ENCODE measurements around the gene CBARP.
A peak's percentile ranks its signal among the peaks of the same experiment; 100 is the strongest.

Gene CBARP

GRCh38 chr19:1265615-1266128 is 27.9 kb upstream of the CBARP start:
- DNase-seq (ENCODE audit: low spot score) (peak; percentile 94), FAIRE-seq (peak; percentile 18)

DNA sequence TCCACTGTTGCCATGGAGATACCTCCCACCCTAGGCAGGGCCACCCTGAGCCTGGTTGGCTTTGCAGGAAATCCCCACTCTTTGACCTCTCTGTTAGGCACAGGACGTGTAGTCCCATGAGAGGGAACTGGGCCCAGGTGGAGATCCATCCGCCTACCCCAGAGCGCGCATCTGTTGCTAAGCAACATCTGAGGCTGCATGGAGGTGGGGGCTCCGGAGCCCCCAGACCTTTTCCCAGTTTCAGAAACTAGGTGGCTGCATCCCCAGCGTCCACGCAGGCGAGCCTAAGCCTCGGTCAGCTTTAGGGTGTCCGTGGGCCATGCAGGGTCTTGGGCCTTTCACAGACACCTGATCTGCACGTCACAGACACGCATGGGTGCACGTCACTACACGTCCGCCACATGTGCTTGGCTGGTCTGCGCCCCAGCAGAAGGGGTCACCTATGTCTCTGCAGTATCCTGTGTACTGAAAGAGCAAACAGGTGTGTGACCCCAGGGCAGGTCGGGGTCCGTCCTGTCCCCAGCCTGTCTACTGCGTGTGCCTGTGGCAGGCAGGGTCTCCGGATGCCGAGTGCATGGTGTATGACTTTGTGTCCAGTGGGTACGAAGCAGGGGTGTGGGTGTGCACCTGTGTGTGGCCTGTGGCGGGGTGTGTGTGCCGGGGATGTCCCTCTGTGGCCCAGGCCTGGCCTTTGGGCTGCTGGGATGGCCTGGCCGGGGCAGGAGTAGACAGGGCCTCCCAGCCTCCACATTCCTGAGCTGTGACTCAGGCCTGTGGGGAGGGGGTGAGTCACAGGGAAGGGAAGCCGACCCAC is 27.2 kb upstream of the CBARP start:
- DNase-seq (ENCODE audit: low spot score) (peak; percentile 92), FAIRE-seq (peak; percentile 77)

GRCh38 chr19:1263188-1263587 is 25.4 kb upstream of the CBARP start:
- DNase-seq (ENCODE audit: low spot score) (peak; percentile 16), FAIRE-seq (no peak)

DNA sequence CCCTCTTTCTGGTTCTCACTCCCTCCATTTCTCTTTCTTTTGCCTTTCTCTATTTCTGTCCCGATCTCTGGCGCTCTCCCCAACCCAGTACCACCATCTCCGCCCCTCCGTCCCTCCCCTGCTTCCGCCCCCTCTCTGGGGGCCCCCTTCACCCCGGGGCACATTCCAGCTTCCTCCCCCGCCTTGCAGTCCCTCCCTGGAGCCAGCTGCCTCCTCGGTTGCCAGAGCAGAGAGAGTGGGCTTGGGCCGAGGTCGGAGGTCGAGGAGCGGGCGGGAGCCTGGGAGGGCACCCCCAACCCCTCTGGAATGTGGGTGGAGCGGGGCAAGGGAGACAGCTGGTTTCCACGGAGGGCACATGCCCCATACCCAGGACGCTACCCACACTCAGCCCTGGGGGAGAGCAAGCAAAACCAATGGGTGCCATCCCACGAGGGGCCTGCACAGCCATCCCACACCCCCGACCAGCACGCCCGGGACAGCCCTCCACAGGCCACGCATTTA is 24.9 kb upstream of the CBARP start:
- DNase-seq (ENCODE audit: low spot score): no peak
- FAIRE-seq: no peak

DNA sequence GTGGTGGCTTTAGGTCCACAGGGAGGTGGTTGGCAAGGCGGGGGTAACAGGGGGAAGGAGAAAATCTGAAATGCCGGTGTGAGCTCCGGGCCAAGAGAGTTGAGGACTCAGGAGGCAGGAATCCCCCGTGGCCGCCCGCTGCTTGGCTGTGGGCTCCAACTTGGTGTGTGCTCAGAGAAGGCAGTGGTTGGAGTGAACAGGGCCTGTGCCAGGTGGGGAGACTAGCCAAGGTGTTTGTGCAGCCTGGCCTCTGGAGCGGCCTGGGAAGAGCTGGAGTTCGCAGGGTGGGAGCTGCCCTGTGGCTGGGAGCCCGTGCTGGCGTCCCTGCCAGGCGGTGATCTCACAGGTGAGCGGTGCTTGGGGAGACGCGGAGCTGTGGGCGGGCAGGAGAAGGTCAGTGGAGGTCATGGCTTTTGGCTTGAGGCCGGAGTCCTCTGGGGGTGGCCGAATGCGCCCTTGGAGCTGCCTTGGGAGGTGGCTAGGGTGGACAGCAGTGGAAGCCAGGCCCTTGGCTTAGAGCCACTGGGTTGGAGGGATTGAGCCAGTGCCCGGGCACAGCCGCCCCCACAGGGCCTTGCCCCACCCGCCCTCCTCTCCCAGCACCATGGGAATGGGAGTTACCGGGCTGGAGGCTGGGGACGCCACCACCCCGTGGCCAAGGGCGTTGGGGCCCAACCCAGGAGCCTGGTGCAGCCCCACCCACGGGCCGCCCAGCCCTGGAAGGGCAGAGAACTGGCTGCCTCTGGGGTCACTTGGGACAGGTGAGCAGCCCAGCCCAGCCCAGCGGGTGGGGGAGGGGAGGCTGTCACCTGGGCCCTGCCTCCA is 24.2 kb upstream of the CBARP start:
- FAIRE-seq (peak; percentile 70), DNase-seq (ENCODE audit: low spot score) (peak; percentile 68)

- DNase-seq (ENCODE audit: low spot score) (no peak), FAIRE-seq (no peak)
Observed at GRCh38 chr19:1261538-1261797, 23.7 kb upstream of the CBARP start.

GRCh38 chr19:1260749-1261537 is 23.1 kb upstream of the CBARP start:
- DNase-seq (ENCODE audit: low spot score) (peak; percentile 93), FAIRE-seq (no peak)

DNA sequence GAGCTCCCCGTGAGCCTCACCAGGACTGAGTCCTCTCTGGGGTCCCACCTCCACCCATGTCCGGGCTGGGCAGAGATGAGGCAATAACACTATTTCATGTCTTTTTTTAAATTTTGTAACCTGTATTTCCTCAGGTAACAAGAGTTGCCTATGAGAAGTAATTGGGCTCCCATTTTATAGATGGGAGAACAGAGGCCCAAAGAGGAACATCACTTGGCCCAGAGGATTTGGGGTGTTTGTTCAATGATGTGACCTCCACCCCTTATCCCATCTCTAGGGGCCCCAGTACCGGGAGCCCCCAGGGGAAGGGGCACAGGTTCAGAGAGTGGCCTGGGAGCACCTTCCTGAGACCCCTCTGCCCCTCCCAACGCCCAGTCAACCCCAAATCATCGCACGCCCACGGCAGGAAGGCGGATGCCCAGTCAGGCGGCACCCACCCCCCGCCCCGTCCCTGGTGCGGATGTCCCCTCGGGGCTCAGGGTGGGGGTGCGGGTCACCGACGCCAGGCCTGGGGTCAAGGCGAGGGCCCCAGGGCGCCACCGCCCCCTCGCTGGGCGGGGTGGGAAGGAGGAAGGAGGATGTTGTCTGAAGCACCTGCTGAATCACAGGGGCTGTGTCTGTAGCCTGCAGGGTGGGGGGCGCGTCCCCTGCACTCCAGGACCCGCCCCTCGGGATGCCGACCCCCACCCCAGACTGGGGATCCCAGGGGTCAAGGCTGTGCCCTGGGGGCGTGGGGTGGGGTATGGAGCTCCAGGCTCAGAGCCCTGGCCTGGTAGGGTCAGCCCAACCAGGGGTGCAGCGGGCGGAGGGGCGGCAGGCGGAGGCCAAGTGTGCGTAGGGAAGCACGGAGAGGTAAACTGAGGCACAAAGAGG is 22.3 kb upstream of the CBARP start:
- no peak for FAIRE-seq
- no peak for DNase-seq (ENCODE audit: low spot score)

GRCh38 chr19:1259206-1259875 is 21.5 kb upstream of the CBARP start:
- FAIRE-seq (no peak), DNase-seq (ENCODE audit: low spot score) (peak; percentile 58)

DNA sequence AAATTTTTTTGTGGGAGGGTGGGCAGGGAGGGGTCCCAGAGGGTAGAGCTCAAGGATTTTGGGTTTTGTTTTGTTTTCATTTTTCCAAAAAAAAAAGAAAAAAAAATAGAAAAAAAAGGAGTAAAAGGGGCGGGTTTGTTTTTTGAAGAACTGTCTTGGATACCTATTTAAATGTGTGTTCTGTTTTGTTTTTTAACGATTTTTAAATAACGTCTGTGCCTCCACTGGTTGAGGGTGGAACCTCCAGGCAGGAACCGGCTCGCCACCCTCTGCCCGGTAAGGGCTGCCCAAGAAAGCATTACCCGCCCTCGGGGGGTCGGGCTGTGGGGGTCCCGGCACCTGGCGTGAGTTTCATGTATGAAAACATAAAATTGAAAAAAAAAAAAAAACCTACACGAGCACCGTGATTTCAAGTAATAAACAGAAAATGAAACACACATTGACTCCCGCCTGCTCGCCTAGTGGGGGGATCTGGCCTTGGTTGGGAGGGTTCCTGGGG is 21.0 kb upstream of the CBARP start:
- DNase-seq (ENCODE audit: low spot score) (no peak), FAIRE-seq (no peak)

GRCh38 chr19:1258163-1258492 is 20.3 kb upstream of the CBARP start:
- no peak for DNase-seq (ENCODE audit: low spot score)
- no peak for FAIRE-seq

DNA sequence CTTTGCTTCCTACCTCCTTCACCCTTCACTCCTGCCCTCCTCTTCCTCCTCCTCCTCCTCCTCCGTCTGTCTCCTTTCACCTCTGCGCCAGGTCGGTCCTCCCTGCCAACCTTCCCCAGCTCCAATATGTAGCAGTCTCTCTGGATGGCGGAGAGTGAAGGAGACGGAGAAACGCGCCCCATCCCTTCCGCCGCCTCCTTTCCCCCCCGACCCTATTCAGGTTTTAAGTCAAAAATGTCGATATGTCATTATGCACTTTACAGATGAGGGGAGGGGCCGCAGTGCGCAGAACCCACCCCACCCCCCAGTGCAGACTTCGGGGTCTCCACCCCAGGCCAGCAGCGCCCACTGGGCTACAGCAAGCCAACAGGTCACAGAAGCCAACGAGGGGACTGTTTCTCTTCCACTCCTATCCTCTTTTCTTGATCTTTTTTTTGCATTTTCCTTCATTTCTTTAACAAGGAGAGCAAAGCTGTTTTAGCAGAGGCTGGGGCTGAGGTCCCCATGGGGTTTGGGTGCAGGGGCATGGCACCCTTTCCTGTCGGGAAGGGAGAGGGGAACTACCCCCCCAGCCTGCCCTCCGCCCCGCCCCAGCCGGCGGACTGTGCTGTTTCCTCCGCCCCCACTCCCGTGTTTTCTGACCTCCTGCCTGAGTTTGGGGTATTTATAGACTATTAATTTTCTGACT is 19.8 kb upstream of the CBARP start:
- DNase-seq (ENCODE audit: low spot score) (no peak), FAIRE-seq (no peak)

DNA sequence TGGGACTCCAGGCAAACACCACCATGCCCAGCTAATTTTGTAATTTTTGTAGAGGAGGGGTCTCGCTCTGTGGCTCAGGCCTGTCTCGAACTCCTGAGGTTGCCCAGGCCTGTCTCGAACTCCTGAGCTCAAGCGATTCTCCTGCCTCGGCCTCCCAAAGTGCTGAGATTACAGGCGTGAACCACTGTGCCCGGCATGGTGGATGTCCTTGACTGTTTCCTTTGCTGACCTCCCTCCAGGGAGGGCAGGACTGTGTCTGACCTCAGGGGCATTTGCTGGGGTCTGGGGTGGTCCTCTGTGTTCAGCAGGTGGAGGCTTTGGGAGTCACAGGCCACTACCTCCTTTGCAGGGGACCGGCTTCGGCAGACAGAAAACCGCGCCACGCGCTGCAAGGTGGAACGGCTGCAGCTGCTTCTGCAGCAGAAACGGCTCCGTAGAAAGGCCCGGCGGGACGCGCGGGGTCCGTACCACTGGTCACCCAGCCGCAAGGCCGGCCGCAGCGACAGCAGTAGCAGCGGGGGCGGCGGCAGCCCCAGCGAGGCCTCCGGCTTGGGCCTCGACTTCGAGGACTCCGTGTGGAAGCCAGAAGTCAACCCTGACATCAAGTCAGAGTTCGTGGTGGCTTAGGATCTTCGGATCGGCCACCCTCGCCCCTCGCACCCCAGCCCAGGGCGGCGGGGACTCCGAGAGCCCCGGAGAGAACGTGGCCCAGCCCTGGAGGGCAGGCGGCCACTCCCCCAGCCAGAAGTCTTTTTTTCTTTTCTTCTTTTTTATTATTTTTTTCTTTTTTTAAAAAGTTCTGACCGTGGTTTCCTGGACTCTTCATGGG is 19.1 kb upstream of the CBARP start:
- no peak for DNase-seq (ENCODE audit: low spot score)
- no peak for FAIRE-seq

DNA sequence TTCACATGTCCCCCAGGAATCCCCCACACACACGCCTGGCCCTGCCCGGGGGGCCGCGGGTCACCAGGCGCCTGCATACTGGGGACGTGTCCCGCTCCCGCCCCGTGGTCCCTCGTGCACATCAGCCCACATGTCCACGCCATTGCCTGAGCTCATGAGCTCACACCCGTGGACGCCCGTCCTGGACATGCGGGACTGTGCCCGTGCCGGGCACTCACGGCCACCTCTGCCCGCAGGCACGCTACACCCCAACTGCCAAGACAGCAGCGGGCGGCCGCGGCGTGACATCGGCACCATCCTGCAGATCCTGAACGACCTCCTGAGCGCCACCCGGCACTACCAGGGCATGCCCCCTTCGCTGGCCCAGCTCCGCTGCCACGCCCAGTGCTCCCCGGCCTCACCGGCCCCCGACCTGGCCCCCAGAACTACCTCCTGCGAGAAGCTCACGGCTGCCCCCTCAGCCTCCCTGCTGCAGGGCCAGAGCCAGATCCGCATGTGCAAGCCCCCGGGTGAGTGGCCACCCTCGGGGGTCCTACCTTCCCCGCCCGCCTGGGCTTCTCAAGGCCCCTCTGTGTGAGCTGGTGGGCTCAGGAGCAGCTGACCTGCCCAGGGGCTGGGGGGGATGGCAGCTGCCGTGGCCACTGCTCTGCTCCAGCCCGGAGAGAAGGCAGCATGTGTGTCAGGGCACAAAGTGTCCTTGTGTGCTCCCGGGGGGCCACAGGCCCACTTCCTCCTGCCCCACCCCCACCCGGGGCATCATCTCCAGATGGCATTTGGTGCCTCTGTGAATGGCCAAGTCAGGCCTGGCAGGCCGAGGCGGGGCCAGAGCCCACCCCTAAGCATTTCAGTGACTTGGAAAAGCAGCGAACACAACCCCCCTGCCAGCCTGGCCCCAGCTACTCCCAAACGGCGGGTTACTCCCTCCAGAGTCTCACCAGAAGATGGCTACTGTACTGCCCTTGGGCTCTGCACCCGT is 17.7 kb upstream of the CBARP start:
- DNase-seq (ENCODE audit: low spot score): no peak
- no peak for FAIRE-seq

DNA sequence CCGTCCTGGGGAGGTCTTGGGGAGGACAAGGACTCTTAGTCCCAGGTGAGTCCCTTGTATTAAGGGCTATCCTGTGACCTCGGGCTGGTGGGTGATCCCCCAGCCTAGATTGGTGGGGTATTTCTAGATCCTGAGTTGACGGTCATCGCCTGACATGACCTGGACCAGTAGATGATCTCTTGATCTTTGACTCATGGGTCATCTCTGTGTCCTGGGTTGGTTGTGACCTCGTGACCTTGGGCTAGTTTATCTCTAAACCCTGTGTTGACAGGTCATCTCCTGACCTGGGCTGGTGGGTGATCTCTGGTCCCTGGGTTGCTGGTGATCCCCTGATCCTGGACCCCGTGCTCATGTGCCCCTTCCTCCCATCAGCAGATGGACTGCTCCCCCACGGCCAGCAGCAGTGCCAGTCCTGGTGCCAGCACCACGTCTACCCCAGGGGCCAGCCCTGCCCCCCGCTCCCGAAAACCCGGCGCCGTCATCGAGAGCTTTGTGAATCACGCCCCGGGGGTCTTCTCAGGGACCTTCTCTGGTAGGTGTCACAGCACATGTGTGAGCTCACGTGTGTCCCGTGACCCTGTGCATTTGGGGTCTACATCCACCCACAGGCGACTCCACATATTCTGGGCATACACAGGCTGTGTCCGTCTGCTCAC is 16.9 kb upstream of the CBARP start:
- DNase-seq (ENCODE audit: low spot score): no peak
- FAIRE-seq: no peak

DNA sequence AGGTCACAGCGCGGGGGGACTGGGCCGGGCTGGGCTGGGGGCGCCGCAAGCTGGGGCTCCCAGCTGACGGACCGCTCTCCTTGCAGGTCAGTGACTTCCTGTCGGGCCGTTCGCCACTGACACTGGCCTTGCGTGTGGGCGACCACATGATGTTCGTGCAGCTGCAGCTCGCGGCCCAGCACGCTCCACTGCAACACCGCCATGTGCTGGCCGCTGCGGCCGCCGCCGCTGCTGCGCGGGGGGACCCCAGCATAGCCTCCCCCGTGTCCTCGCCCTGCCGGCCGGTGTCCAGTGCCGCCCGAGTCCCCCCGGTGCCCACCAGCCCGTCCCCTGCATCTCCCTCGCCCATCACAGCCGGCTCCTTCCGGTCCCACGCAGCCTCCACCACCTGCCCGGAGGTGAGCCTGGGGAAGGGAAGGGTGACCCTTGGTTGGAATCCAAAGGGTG is 16.3 kb upstream of the CBARP start:
- no peak for DNase-seq (ENCODE audit: low spot score)
- no peak for FAIRE-seq

All from RCC 7860 (cell line).